HG03108 (cell line): ENCODE measurements around the gene CCDC187.

Source experiments
- ATAC-seq: cut with Tn5 transposase; IDR thresholded peaks from one replicate; pipeline ENCODE4 v1.9.1; 2021; ENCODE audit warnings: moderate library complexity; ENCODE audit not compliant: unreplicated experiment

Gene CCDC187

DNA sequence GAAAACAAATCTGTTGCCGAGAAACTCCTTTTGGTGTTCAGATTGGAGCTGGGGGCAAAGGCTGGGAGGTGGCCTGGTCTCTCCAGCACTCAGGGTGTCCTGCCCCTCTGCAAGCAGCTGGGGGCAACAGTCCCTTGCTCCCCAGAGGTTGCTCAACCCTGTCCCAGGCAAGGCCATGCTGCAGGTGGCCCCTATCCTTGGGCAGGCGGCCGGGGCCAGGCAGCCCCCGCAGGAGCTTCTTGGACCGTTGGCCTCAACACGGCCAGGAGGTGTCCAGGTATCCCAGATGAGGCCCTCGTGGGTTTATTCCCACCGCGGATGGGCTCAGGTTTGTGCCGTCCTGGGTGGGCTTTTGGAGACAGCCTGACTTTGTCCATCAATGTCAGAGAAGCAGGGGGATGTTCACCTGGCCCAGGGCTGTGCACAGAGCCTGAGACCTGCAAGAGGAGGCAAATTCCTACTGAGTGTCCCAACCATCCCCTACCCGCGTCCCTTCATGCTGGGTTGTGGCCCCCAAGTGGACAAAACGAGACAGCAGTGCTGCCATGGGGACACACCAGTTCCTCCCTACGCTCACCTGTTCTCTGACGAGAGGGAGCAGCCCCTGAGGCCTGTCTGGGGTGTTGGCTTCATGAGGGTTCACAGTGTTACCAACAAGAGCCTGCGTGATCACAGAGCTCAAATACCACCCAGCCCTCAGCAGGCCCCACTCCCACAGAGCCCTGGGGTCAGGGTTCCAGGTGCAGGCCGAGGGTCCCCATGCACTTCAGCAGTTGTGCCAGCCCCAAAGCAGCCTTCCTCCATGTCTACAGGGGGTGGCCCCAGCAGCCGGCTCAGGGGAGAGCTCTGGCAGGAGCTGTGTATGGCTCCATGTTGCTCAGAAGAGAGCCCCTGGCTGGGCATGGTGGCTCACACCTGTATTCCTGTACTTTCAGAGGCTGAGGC lies 9.5 kb upstream of the CCDC187 start:
- ATAC-seq, result no peak

DNA sequence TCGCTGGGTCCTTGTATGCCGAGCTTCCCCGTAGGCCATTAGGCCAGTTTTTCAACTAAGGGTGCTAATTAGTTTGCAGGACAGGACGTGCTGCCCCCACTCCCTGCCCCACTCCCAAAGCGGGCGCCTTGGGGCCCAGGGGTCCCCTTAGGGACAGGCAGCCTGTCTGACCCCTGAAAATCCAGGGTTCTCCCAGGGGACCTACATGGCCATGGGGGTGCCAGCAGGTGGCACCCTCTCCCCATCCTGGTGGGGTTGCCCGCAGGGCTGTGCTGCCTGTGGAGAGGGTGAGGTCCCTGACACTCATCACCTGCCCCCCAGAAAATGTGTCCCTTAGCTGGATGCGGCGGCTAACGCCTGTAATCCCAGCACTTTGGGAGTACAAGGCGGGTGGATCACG lies 8.5 kb upstream of the CCDC187 start:
- no peak for ATAC-seq

DNA sequence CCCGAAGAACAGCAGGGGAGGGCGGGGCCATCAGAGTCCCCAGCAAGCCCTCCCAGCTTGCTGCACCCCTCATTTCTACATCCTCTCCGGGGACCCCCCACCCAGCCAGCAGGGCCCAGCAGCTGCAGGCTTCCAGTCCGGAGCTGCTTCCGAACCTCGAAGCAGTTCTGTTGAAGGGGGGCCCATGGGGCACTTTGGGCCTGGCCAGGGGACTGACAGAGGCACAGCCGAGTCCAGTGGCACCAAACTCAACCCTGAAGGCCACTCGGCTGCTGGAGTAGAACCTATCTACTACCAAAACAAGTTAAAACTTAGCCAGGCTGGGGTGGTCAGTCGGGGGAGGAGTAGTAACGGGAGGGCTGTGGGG lies 8.1 kb upstream of the CCDC187 start:
- no peak for ATAC-seq

DNA sequence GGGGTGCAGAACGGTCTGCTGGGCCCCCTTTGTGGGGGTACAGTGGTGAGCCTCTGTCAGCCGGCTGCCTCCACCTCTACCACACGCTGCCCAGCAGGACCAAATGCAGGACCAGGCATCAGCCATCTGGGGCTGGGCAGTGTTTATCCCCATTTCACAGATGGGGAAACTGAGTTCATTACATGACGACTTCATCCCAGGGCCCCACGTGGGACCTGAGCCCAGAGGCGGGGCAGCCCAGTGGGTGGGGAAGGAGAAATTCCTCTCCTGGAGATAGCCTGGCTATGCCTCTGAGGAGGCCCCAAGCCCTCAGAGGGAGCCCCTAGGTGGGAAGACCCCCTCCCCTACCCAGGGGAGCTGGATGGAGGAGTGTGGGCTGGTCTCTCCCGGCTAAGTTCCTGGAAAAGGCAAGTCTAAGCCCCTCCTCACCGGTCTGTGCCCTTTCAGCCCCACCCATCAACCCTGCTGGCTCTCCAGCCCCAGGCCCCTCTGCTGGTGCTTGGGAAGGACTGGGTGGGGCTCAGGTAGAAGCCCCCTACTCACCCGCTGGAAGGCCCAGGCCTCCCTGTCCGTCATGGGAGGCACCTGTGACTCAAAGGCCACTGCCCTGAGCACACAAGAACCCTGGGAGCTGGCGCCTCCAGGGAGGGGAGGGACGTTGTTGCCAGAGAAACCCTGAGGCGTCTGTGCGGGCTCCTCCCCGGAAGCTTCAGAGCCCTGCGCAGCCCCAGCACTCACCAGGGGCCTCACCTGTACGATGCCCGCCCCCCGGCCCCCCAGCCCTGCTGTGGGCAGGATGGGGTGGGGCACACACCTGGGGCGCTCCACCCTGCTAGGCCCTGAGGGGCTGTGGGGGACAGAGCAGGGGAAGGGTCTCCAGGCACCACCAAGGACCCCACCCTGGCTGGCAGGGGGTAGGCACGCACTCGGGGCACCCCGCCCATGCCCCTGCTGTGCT lies 7.4 kb upstream of the CCDC187 start:
- ATAC-seq, result no peak

DNA sequence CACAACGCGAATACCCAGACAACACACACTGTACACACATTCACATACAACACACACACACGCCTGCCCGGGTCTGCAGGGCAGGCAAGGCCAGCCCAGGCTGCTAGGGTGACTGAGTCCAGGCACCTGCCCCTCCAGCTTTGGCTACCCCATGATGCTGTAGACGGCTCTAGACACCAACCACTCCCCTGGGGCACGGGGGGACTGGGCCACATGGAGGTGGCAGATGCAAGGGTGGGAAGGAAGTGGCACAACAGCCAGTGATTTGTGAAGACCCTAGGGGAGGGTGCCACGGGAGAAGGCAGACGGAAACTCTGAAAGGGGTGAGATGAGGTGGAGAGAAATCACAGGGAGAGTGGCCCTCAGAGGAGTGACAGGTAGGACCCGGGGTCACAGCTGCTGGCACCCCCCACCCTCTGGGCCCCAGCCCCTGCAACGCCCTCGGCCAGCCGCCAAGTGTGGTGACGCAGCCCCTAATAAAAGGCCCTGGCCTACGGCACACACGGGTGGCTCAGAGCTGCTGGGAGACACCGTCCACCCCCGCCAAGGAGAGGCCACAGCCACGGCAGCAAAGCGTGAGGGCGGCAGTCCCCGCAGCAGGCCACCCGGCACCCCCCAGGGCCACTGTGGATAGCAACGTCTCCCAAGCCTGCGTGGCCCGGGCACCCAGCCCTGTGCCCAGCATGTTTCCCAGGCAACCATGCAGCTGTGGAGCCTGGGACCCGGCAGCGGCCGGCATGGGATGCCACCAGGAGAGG lies 6.6 kb upstream of the CCDC187 start:
- no peak for ATAC-seq

DNA sequence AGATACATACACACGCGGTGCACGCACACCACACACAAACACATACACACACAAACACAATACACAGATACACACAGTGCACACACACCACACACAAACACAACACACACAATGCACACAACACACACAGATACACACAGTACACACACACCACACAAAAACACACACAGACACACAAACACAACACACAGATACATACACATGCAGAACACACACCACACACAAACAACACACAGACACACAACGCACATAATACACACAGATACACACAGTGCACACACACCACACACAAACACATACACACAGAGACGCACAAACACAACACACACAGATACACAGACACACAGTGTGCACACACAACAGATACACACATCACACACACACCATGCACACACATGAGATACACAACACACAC lies 5.9 kb upstream of the CCDC187 start:
- ATAC-seq, result no peak

DNA sequence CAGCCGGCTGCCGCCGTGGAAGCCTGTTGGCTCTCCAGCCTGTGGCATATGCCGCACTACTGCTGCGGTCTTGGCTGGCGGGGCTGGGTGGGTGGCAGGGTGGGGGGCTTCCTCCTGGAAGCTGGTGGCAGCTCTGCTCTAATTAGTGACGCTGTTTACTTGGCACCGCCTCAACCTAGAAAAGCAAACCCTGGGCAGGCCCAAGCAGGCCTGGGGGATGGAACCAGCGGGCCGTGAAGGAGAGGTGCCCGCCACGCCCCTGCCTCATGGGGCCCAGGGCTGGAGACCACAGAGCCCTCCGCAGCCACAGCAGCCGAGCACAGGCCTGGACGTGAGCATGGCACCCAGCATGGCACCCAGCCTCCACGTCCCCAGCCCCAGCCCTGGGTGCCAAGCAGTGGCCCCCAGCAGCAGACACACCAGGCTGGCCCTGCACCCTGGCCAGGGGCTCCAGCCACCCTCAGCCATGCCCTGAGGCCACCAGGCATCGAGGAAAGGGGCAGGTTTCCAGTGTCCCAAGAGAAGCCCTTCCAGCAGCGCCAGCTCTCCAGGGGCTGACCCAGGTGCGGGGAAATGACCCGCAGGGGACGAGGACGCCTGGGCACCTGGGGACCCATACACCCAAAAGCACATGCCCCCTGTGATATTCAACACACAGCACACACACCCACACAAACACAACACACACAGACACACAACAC lies 5.4 kb upstream of the CCDC187 start:
- ATAC-seq, result no peak

DNA sequence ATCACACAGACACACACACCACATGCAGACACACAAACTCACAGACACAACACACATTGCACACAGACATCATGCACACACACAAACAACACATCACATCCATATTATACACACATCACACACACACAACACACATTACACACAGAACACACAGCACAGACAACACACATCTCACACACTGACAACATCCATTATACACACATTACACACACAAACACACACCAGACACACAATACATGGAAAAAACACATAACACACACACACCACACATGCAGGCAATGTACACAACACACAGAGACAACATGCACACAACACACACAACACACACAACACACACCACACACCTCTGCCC lies 4.8 kb upstream of the CCDC187 start:
- ATAC-seq, result no peak

DNA sequence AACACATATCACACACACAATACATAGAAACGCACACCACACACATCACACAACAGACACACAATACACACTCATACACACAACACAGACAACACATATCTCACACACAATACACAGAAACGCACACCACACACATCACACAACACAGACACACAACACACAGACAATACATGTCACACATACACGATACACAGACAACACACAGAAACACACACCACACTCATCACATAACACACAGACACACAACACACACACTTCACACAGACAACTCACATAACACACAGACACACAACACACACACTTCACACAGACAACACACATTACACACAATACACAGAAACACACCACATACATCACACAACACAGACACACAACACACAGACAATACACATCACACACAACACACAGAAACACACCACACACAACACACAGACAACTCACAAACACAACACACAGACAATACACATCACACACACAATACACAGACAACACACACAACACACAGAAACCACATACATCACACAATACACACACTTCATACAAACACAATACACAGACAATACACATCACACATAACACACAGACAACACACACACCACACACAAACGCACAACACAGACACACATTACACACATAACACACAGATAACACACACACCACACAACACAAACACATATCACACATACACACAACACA lies 4.3 kb upstream of the CCDC187 start:
- ATAC-seq, result no peak

DNA sequence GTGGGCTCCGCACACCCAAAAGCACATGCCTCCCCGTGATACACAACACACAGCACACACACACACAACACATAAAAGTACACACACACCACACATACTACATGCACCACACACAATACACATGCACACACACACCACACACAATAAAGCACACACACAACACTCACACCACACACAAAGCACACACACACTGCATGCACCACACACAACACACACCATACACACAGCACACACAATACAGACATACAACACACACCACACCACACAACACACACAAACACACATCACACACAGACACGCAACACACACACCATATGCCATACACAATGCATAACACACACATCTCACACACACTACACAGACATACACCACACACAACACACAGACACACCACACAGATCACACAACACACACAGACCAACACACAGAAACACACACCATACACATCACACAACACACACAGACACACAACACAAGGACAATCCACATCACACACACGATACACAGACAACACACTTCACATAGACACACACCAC lies 3.4 kb upstream of the CCDC187 start:
- no peak for ATAC-seq

DNA sequence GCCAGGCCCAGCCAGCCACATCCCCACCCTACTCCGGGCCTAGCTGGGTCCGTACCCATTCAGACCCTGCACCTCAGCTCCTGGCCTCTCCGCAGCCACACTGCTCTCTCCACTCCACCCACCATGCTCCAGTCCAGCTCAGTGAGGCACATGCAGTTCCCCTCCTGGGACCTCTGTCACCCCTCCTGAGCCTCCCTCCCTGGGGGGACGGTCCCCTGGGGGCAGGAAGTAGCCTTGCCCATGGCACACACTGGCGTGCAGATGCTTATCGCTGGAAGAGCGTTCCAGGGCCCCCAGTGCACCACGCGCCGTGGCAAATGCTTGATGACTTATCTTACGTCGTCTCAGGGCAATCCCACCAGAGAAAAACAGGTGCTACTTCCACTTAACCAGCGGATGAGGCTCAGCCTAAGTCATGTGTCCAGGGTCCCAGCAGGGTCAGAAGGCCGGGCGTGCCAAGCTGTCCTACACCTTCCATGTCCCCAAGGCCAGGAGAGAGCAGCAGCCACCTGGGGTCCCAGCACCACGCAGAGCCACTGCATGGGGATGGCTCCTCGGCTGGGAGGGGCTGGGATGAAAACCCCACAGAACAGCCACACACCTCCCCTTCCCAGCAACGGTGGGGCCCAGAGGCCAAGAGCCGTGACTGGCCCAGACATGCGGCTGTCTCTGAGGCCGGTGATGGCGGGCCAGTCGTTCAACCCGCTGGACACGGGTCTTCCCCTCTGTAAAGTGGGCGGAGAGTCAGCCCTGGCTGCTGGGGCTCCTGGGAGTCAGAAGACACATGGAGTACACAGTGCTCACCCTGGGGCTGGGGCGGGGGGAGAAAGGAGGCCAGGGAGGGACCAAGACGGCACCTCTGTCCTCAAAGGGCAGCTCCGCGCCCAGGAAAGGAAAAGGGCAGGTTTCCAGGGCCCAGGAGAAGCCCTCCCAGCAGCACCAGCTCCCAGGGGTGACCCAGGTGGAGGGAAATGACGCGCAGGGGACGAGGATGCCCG lies 2.6 kb upstream of the CCDC187 start:
- ATAC-seq, result no peak

DNA sequence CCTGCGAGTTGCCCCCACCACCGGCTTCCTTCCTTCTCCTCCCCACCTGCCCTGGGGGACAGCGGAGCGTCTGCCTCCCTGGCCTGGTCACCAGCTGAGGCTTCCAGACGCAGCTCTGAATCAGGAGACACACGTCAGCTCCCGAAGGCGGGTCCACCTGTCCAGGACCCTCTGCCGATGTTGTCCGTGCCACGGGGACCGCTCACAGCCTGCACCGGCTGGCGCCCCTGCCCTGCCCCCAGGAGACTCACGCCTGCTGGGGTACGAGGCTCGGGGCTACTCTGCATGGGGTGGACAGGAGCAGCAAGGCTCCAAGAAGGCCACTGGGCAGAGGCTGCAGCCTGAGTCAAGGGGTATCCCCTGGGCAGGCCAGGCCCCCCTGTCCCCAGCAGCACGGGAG lies 1.9 kb upstream of the CCDC187 start:
- no peak for ATAC-seq

DNA sequence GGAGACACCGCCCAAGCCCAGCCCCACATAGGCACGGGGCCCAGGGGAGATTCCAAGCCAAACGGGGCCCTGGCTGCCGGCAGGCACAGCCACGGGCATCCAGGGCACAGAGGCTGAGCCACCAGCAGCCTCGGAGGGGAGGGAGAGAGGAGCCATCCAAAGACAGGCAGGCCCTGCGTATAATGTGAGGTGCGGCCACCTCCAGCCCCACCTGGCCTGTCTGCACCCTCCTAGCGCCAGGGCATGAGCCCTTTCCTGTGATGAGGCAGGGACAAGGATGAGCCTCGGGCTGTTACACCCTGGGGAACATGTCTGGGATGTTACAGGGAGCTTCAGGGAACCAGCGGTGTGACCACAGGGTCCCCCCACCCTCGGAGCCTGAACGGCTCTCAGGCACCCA lies 1.1 kb upstream of the CCDC187 start:
- ATAC-seq, result no peak

DNA sequence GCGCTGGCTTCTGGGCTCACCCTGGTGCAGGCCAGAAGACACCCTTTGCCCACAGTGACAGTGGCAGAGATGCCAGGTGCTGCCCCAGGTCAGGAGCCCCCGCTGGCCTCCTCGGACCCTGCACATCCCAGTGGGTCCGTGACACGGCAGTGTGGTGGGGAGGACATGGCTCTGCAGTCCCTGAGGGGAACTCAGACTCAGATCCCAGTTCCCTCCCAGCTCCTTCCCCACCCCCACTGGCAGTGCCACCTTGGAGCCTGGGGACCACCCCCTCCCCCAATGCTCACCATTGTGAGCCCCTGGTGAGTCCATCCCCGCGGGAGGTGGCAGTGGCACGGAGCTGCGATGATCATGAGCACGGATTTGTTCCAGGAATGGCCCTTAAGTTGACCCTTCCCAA lies 562 bp upstream of the CCDC187 start:
- ATAC-seq, result no peak

DNA sequence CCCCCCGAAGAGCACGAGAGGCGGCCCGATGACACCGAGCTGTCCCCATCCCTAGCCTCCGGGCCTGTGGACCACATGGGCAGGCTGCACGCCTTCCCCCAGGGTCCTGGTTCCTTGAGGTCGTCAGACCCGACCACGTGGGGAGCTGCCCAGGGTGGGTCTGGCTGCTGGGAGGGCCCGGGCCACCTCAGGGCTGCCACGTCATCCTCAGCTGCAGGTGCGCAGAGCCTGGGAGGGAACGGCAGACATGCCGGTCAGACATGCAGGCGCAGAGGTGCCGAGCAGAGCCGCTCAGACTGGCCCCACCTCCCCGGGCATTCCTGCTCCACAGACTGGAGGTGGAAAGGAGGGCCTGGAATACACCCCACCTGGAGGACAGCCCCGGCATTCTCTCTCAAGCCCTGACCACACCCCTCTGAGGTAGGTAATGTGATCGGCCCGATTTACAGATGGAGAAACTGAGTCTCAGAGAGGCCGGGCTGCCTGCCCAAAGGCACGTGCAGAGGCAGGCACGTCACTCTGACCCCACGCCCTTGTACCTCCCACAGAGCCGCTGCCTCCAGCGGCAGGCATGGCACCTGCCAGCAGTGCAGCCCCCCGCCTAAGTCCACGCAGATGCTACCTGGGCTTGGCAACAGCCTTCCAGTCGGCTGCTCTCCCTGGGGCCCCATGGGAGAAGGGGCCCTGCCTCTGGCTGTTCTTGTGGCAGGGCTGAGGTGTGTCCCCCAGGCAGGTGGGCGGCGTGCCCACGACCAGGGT lies 649 bp downstream of the CCDC187 start:
- ATAC-seq, result no peak

DNA sequence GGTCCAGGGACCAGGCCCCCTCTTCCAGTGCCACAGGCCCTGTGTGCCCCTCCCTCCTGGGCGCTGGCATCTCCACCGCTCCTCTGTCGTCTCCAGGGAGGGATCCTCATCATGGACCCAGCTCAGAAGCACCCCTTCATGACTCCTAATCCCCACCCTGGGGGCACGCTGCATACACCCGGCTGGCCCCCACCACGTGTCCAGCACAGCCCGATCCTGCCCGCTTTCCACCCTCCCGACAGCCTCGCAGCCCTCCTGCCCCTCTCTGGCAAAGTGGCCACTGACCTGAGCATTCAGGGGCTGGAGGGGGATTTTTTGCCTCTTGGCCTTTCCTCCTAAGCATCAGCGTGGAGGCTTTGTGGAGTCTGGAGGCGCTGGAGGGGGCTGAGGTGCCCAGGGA lies 1.4 kb downstream of the CCDC187 start:
- no peak for ATAC-seq

DNA sequence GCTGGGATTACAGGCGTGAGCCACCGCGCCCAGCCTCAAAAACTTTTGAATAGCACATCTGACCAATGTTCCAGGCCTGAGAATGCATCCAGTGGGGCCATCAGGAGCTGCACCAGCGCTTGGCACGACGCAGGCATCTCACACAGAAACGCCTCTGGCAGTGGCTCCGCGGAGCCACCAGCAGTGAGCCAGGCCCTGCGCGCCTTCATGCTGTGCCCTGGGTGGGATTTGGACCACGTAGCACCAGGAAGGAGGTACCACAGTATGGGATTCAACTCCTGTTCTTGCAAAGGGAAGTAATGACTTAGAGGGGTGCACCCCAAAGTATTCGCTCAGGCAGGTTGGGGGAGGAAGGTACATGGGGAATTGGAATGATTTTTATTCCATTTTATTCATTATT lies 3.0 kb downstream of the CCDC187 start:
- no peak for ATAC-seq

DNA sequence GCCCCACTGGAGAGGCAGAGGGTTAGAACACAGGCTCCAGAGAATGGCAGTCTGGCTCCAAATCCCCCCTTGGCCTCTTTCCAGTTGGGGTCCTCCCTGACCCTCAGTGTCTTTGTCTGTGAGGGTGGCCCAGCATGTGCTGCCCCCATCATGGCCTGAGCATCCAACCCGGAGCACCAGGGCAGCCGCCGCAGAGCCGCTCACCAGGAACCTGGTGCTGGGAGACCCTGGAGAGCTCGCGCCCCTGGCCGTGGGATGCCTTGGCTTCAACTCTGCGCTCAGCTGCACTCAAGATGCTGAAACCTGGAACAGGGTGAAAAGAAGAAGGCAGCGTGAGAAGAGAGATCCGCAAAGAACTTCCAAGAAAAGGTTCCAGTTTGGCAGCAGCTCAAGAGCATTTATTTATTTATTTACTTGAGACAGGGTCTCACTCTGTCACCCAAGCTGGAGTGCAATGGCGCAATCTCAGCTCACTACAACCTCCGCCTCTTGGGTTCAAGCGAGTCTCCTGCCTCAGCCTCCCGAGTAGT lies 3.8 kb downstream of the CCDC187 start:
- no peak for ATAC-seq
